Liver (tissue), 9 donors: Measurements from ENCODE around the gene ENG. TPM values are rescaled to one million over a fixed set of nuclear protein-coding genes. Genes with fewer than 3 reads are reported as not detected.

ENCODE experiments used
- DNase-seq: peaks from one replicate; pipeline ENCODE4 v3.0.0-alpha.2; 2017; ENCODE audit warnings: low spot score
- H3K27ac ChIP-seq, 2 donors: one replicate each; pipeline ENCODE4 v1.7.0; 2013; ENCODE audit warnings: inconsistent platforms in 2 of 2, low read length in 2 of 2, control low read depth in 1 of 2, low read depth in 1 of 2, mild to moderate bottlenecking in 1 of 2
- H3K27me3 ChIP-seq, 4 donors: one replicate each; pipeline versions ENCODE4 v1.6.1 to v1.7.0; 2013; ENCODE audit warnings: low read length in 3 of 4, inconsistent platforms in 1 of 4, mild to moderate bottlenecking in 1 of 4, moderate library complexity in 1 of 4; ENCODE audit not compliant: control insufficient read depth in 4 of 4, insufficient read depth in 4 of 4
- H3K36me3 ChIP-seq, 4 donors: one replicate each; pipeline versions ENCODE4 v1.6.1 to v1.7.0; 2013; ENCODE audit warnings: low read length in 3 of 4, mild to moderate bottlenecking in 3 of 4, low read depth in 1 of 4, moderate library complexity in 1 of 4; ENCODE audit not compliant: control insufficient read depth in 4 of 4, insufficient read depth in 3 of 4
- H3K4me1 ChIP-seq, 4 donors: one replicate each; pipeline versions ENCODE4 v1.6.1 to v1.7.0; 2013; ENCODE audit warnings: low read length in 3 of 4, mild to moderate bottlenecking in 3 of 4, moderate library complexity in 1 of 4; ENCODE audit not compliant: control insufficient read depth in 4 of 4, insufficient read depth in 4 of 4
- H3K4me3 ChIP-seq, 3 donors: one replicate each; pipeline versions ENCODE4 v1.6.1 to v1.7.0; 2013; ENCODE audit warnings: low read length in 3 of 3, control low read depth in 1 of 3, low read depth in 1 of 3, mild to moderate bottlenecking in 1 of 3
- H3K9ac ChIP-seq, 2 donors: one replicate each; pipeline ENCODE4 v1.7.0; 2013; ENCODE audit warnings: low read length in 2 of 2, mild to moderate bottlenecking in 2 of 2, moderate library complexity in 2 of 2, control low read depth in 1 of 2, low read depth in 1 of 2
- H3K9me3 ChIP-seq, 4 donors: one replicate each; pipeline versions ENCODE4 v1.6.1 to v1.7.0; 2013; ENCODE audit warnings: low read length in 3 of 4; ENCODE audit not compliant: control insufficient read depth in 4 of 4
- ATF3 ChIP-seq: IDR thresholded peaks from 2 replicates; pipeline ENCODE4 v1.6.1; 2016; ENCODE audit warnings: antibody characterized with exemption
- CTCF ChIP-seq: fragments of 150-350 bp; IDR thresholded peaks from 2 replicates; pipeline ENCODE4 v1.5.1; 2017; ENCODE audit warnings: improper control_type of control experiment, low read depth, low read length; ENCODE audit not compliant: missing input control
- EGR1 ChIP-seq, 2 donors: IDR thresholded peaks; 2 replicates each; pipeline ENCODE4 v1.6.1; 2016 to 2018; ENCODE audit warnings: antibody characterized with exemption in 2 of 2, low read depth in 2 of 2
- FOXA1 ChIP-seq: IDR thresholded peaks from 2 replicates; pipeline ENCODE4 v1.6.1; 2016; ENCODE audit warnings: antibody characterized with exemption
- FOXA2 ChIP-seq: IDR thresholded peaks from 2 replicates; pipeline ENCODE4 v1.6.1; 2016; ENCODE audit warnings: antibody characterized with exemption
- GABPA ChIP-seq, 2 donors: IDR thresholded peaks in 1 of 2; conservative IDR thresholded peaks in 1 of 2; 2 replicates each; pipeline ENCODE4 v1.6.1; 2016; ENCODE audit warnings: antibody characterized with exemption in 2 of 2, mild to moderate bottlenecking in 1 of 2, moderate library complexity in 1 of 2
- HNF4A ChIP-seq, 2 donors: conservative IDR thresholded peaks; 2 replicates each; pipeline ENCODE4 v1.6.1; 2016; ENCODE audit warnings: antibody characterized with exemption in 2 of 2, mild to moderate bottlenecking in 2 of 2
- HNF4G ChIP-seq: IDR thresholded peaks from 2 replicates; pipeline ENCODE4 v1.6.1; 2016; ENCODE audit warnings: antibody characterized with exemption
- JUND ChIP-seq, 2 donors: IDR thresholded peaks; 2 replicates each; pipeline ENCODE4 v1.6.1; 2016; ENCODE audit warnings: antibody characterized with exemption in 2 of 2
- MAX ChIP-seq: IDR thresholded peaks from 2 replicates; pipeline ENCODE4 v1.6.1; 2016; ENCODE audit warnings: antibody characterized with exemption
- NR2F2 ChIP-seq: IDR thresholded peaks from 2 replicates; pipeline ENCODE4 v1.6.1; 2016; ENCODE audit warnings: antibody characterized with exemption
- RAD21 ChIP-seq, 2 donors: IDR thresholded peaks; 2 replicates each; pipeline ENCODE4 v1.6.1; 2016; ENCODE audit warnings: antibody characterized with exemption in 2 of 2, mild to moderate bottlenecking in 2 of 2
- REST ChIP-seq: IDR thresholded peaks from 2 replicates; pipeline ENCODE4 v1.6.1; 2016; ENCODE audit warnings: antibody characterized with exemption, mild to moderate bottlenecking
- RXRA ChIP-seq, 2 donors: IDR thresholded peaks; 2 replicates each; pipeline ENCODE4 v1.6.1; 2017 to 2018; ENCODE audit warnings: antibody characterized with exemption in 2 of 2, mild to moderate bottlenecking in 1 of 2
- SP1 ChIP-seq: IDR thresholded peaks from 2 replicates; pipeline ENCODE4 v1.6.1; 2018; ENCODE audit warnings: antibody characterized with exemption, mild to moderate bottlenecking
- TAF1 ChIP-seq: conservative IDR thresholded peaks from 2 replicates; pipeline ENCODE4 v1.6.1; 2016; ENCODE audit warnings: antibody characterized with exemption, mild to moderate bottlenecking
- YY1 ChIP-seq: IDR thresholded peaks from 2 replicates; pipeline ENCODE4 v1.6.1; 2016; ENCODE audit warnings: antibody characterized with exemption, mild to moderate bottlenecking
- ZBTB33 ChIP-seq: IDR thresholded peaks from 2 replicates; pipeline ENCODE4 v1.6.1; 2016; ENCODE audit warnings: antibody characterized with exemption
- WGBS: extraction: QIAGEN DNeasy Blood & Tissue Kit; methylation state at CpG from one replicate; pipeline ENCODE4 v1.1.7; 2013; 5-methylcytosine and 5-hydroxymethylcytosine counted together
- polyA plus RNA-seq, 2 donors: library from polyadenylated mRNA; stranded (reverse) in 1 of 2; unstranded in 1 of 2; fragments of 200-250 nt in 1 of 2; fragments of >200 nt in 1 of 2; fragmentation: Nextera tagmentation in 1 of 2; extraction: Ambion mirVana in 1 of 2; gene quantifications; one replicate each; pipeline versions ENCODE4 v1.2.1 to v1.2.3, GENCODE V29; 2013 to 2015
- total RNA-seq, 2 donors: library from RNA; depleted of rRNA; stranded (reverse); fragments of >200 nt; gene quantifications; one replicate each; pipeline ENCODE4 v1.2.3, GENCODE V29; 2014
- donor health status: healthy.
- donor health status: healthy.
- donor health status: healthy.
- donor health status: healthy.
- donor health status: healthy.

ENG gene
- total and polyA plus RNA-seq, 4 donors, result 12.8 to 91.3 (median 24.2) TPM

- peak; percentile 58 for TF ChIP-seq REST
- TF ChIP-seq NR2F2, result peak; percentile 73
- TF ChIP-seq YY1, result peak; percentile 20
- no peak for TF ChIP-seq ATF3
Observed at GRCh38 chr9:127898433-127899127, 44.1 kb upstream of the ENG start (continued).

GRCh38 chr9:127897193-127897692 lies 42.8 kb upstream of the ENG start:
- peak; percentile 98 for DNase-seq
- Histone ChIP-seq H3K27me3 (no peaks in the 10 kb centered on the region), H3K9me3 (peaks cover 0 to 6% (median 5%) of the 10 kb centered on the region in 4 donors), H3K27ac (peak overlapping the region; percentile 91 to 93), H3K4me3 (peak overlapping the region; percentile 52 to 80 (median 66)), H3K4me1 (peaks cover 0 to 28% (median 25%) of the 10 kb centered on the region in 4 donors), H3K36me3 (peaks cover 19 to 39% (median 28%) of the 10 kb centered on the region in 4 donors), H3K9ac (peak overlapping the region; percentile 32 to 53)
- 6% methylated on average over 19 of the region's 19 CpGs for WGBS
- TF ChIP-seq HNF4G (no peak), GABPA (IDR thresholded peaks at IDR 0.05 in 1 of 2, conservative IDR thresholded peaks at IDR 0.05 in 1 of 2) (no peak), CTCF (no peak), SP1 (peak; percentile 30), NR2F2 (peak; percentile 48), HNF4A (conservative IDR thresholded peaks at IDR 0.05) (peak in 1 of 2 donors; percentile 44), RAD21 (IDR thresholded peaks at IDR 0.05) (no peak), YY1 (no peak), ZBTB33 (no peak), RXRA (IDR thresholded peaks at IDR 0.05) (peak; percentile 30 to 36), TAF1 (no peak), JUND (IDR thresholded peaks at IDR 0.05) (no peak), MAX (no peak), FOXA1 (no peak), ATF3 (no peak), FOXA2 (no peak), REST (peak; percentile 66), EGR1 (IDR thresholded peaks at IDR 0.05; ENCODE audit: low read depth in 2 of 2) (no peak)
